ENCODE measurements around the gene CCDC88C.

DNA sequence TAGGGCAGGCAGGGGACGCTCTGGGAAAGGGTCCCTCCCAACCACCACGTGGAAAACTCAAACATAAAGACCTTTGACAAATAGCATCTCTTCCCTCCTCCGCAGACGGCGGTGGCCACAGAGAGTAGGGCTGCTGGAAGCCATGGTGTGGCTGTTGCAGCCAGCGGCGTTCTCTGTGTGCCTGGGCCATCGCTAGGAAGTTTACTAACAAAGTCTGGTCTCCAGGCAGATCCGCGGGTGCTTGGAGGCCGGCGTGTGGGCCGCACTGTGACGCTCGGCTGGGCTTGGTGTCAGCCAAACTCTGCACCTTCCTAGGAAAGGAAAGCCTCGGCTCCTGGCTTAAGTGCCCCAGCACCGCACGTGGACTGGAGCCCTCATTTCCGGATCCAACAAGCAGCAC, 65.6 kb downstream of the CCDC88C start:
- TF ChIP-seq, protein P1, sequence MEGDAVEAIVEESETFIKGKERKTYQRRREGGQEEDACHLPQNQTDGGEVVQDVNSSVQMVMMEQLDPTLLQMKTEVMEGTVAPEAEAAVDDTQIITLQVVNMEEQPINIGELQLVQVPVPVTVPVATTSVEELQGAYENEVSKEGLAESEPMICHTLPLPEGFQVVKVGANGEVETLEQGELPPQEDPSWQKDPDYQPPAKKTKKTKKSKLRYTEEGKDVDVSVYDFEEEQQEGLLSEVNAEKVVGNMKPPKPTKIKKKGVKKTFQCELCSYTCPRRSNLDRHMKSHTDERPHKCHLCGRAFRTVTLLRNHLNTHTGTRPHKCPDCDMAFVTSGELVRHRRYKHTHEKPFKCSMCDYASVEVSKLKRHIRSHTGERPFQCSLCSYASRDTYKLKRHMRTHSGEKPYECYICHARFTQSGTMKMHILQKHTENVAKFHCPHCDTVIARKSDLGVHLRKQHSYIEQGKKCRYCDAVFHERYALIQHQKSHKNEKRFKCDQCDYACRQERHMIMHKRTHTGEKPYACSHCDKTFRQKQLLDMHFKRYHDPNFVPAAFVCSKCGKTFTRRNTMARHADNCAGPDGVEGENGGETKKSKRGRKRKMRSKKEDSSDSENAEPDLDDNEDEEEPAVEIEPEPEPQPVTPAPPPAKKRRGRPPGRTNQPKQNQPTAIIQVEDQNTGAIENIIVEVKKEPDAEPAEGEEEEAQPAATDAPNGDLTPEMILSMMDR (IDR thresholded peaks at IDR 0.05 in 4 of 5, conservative IDR thresholded peaks at IDR 0.05 in 1 of 5): no peak
- no peak for TF ChIP-seq POLR2A (IDR thresholded peaks at IDR 0.05)
